VCaP (cell line): Measurements from ENCODE around the gene ALX1.

ENCODE experiments used
- H3K27ac ChIP-seq: fragments of 450-650 bp; 2 replicates; pipeline ENCODE4 v1.5.1; 2017
- TF ChIP-seq, protein P1 (sequence below): fragments of 450-650 bp; conservative IDR thresholded peaks from 2 replicates; pipeline ENCODE4 v1.5.1; 2017; ENCODE audit warnings: mild to moderate bottlenecking, moderate library complexity

The ALX1 gene

DNA sequence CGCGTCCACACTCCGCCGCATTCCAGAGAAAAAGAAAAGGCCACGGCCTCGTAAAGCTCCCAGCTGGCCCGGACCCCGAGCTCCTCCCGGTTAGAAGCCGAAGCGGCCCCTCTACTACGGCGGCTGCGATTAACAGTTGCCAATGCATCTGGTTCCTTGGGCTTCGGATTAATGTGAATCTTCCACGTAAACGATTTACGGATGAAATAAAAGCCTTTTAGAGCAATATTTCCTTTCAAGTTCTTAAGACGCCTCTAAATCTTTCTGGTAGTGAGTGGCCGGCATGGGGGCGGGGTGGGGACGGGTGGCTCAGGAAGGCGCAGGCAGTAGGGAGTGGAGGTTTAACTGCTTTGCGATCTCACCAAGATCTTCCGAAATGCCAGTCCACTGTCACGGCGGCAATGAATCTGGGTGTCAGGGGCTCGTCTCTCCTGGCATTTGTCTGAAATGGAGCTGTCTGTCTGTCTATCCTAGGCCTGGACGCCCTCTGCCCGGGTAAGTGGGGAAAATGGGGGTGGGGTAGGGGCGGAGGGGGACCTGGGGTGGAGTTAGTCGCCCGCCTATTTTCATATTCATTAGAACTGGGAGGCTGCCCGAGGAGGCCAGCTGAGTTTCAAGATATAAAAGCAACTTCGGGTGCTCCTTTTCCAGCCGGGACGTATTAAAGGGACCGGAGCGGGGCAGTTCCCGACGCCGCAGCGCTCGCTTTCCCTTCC, 413 bp upstream of the ALX1 start:
- TF ChIP-seq, protein P1, sequence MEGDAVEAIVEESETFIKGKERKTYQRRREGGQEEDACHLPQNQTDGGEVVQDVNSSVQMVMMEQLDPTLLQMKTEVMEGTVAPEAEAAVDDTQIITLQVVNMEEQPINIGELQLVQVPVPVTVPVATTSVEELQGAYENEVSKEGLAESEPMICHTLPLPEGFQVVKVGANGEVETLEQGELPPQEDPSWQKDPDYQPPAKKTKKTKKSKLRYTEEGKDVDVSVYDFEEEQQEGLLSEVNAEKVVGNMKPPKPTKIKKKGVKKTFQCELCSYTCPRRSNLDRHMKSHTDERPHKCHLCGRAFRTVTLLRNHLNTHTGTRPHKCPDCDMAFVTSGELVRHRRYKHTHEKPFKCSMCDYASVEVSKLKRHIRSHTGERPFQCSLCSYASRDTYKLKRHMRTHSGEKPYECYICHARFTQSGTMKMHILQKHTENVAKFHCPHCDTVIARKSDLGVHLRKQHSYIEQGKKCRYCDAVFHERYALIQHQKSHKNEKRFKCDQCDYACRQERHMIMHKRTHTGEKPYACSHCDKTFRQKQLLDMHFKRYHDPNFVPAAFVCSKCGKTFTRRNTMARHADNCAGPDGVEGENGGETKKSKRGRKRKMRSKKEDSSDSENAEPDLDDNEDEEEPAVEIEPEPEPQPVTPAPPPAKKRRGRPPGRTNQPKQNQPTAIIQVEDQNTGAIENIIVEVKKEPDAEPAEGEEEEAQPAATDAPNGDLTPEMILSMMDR: no peak
- no peak overlapping the region for H3K27ac ChIP-seq

DNA sequence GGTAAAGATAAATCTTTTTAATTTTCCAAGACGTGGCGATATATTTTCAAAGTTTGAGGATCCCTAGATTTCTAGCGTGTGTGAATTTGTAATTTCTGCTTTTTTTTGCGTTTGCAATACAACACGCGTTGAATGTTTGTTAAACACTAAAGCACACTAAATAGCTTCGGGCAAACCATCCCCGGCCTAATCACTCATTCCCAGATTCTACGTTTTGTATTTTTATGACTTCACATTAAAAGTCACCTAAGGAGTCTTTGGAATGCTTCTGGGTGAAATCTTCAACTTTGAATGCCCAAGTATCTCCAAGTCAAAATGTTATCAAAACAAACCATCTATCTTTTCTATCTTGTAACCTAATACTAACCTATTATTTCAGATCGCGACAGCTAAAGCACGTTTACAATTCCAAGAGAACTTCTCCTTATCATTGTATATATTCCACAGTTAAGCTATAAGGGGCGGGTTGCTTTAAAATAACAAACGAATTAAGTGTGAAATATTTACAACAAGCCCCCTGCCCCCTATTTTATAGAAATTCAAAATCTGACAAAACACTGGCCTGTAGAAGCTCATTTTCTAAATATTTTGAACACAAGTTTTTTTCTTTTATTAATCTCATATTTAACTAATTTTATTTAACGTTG, 1.1 kb downstream of the ALX1 start:
- TF ChIP-seq, protein P1: no peak
- H3K27ac ChIP-seq: no peak overlapping the region

DNA sequence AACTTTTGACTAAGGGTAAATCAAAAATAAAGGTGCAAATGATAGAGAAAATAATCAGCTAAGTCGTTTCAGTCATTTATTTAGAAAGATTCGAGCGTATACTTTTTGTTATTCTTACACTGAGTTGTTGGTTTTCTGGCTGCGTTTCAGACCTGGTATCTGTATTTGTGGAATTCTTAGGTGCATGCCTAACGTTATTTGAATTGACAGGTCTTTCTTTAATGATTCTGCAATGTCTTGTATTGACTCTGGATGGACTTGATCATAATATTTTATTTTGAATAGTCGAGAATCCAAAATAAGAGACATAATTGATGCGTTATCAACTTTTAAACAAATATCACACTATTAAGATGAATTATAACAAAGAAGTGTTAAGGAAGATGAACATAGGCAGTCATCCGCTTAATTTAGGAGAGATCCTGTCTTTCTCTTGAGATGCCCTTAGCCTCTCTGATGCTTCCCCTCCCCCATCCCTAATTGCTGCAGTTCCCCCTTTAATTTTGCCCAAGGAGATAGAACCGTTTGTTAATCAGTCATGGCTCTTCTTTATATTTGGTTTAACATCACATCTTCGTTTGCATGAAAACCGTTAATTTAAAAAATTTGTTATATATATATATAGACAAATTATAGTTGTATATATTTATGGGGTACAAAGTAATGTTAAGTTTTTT, 1.8 kb downstream of the ALX1 start:
- H3K27ac ChIP-seq: no peak overlapping the region

DNA sequence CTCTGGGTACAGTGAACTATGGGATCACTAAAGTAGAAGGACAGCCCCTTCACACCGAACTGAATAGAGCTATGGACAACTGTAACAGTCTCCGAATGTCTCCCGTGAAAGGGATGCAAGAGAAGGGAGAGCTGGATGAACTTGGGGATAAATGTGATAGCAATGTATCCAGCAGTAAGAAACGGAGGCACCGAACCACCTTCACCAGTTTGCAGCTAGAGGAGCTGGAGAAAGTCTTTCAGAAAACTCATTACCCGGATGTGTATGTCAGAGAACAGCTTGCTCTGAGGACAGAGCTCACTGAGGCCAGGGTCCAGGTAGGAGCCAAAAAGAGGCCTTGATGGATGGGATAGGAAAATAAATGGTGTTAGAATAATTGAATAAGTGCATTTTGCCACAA, 3.5 kb downstream of the ALX1 start:
- no peak overlapping the region for H3K27ac ChIP-seq
- TF ChIP-seq, protein P1: no peak

More for the DNA sequence above, 1.8 kb downstream of the ALX1 start:
- TF ChIP-seq, protein P1: no peak

DNA sequence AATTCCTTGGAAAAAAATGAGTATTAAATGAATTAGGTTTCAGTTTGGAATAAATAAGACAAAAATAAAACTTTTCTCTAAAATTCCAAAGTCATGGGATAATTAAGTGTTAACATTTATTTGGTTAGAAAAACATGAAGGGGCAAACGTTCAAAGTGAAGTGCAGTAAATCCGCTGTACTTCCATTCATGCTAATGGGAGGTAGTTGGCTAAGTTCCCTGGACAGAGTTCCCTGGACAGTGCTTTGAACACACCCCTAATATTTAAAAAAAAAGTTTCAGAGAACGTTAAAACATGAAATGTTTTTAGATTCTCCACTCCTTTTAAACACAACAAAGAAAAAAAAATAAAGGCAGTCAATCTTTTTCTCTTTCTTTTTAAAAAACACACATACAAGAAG, 16.3 kb downstream of the ALX1 start:
- TF ChIP-seq, protein P1: no peak

DNA sequence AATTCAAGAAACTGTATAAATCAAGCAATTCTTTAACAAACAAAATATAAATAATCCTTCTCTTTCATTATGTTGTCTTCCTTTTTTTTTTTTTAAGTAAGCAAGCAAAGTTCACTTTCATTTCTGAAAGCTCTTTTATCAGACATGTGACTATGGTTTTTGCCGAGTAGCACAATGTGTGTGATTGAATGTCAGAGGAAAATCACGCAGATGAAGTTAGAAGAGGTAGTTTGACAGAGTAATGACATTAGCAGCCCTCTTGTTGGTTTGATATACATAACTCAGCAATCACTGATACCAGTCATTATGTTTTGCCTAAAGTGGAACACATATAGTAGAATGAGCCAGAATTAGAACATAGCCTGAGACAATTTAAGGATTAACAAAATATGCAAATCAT, 19.0 kb downstream of the ALX1 start:
- no peak overlapping the region for H3K27ac ChIP-seq
- TF ChIP-seq, protein P1: no peak

More for the DNA sequence above, 16.3 kb downstream of the ALX1 start:
- no peak overlapping the region for H3K27ac ChIP-seq

DNA sequence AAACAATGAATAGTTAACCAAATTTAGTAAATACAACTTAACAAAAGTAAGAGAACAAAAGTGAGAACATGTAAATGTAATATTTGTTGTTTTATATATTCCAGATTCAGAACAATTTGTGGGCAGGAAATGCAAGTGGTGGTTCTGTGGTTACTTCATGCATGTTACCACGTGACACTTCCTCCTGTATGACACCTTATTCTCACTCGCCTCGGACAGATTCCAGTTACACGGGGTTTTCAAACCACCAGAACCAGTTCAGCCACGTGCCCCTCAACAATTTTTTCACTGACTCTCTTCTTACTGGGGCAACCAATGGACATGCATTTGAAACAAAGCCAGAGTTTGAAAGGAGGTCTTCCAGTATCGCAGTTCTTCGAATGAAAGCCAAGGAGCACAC, 21.0 kb downstream of the ALX1 start:
- no peak overlapping the region for H3K27ac ChIP-seq
- TF ChIP-seq, protein P1: no peak
